Mesothelial cell of epicardium (in vitro differentiated cells): Measurements from ENCODE around the gene TBXAS1. TPM values are rescaled to one million over a fixed set of nuclear protein-coding genes. Genes with fewer than 3 reads are reported as not detected.

ENCODE experiments used
- DNase-seq, 2 experiments: peaks; one replicate each; pipeline ENCODE4 v3.0.0; 2021; ENCODE audit warnings: low spot score in 2 of 2; ENCODE audit not compliant: unreplicated experiment in 2 of 2
- H3K27ac Mint-ChIP-seq: 2 replicates; pipeline ENCODE4 v1.8.0; 2021; ENCODE audit warnings: mixed read lengths
- H3K27me3 Mint-ChIP-seq: 2 replicates; pipeline ENCODE4 v1.8.0; 2021; ENCODE audit warnings: low read depth, mixed read lengths
- H3K36me3 Mint-ChIP-seq: 2 replicates; pipeline ENCODE4 v1.8.0; 2021; ENCODE audit warnings: mixed read lengths
- H3K4me1 Mint-ChIP-seq: 2 replicates; pipeline ENCODE4 v1.8.0; 2021; ENCODE audit warnings: mixed read lengths
- H3K4me3 Mint-ChIP-seq: 2 replicates; pipeline ENCODE4 v1.8.0; 2021; ENCODE audit warnings: mild to moderate bottlenecking, moderate library complexity, mixed read lengths
- H3K9me3 Mint-ChIP-seq: 2 replicates; pipeline ENCODE4 v1.8.0; 2021; ENCODE audit warnings: mixed read lengths
- total RNA-seq: library from RNA; stranded (reverse); gene quantifications from 3 replicates; pipeline ENCODE4 v1.2.1, GENCODE V29; 2021
- TF ChIP-seq, protein P1 (sequence below): fragments of 200-600 bp; sonication (generic); IDR thresholded peaks from one replicate; pipeline ENCODE4 v1.5.0; 2021; ENCODE audit warnings: antibody characterized with exemption; ENCODE audit not compliant: unreplicated experiment

The TBXAS1 gene
- total RNA-seq, 1 donor from 2014 or later, result 3.1 TPM

GRCh38 chr7:140036224-140036962 is 207.3 kb downstream of the TBXAS1 start:
- H3K9me3 Mint-ChIP-seq, result no peaks in the 10 kb centered on the region
- no peak overlapping the region for H3K4me3 Mint-ChIP-seq
- H3K27ac Mint-ChIP-seq, result no peak overlapping the region
- H3K4me1 Mint-ChIP-seq, result no peaks in the 10 kb centered on the region
- TF ChIP-seq, protein P1, sequence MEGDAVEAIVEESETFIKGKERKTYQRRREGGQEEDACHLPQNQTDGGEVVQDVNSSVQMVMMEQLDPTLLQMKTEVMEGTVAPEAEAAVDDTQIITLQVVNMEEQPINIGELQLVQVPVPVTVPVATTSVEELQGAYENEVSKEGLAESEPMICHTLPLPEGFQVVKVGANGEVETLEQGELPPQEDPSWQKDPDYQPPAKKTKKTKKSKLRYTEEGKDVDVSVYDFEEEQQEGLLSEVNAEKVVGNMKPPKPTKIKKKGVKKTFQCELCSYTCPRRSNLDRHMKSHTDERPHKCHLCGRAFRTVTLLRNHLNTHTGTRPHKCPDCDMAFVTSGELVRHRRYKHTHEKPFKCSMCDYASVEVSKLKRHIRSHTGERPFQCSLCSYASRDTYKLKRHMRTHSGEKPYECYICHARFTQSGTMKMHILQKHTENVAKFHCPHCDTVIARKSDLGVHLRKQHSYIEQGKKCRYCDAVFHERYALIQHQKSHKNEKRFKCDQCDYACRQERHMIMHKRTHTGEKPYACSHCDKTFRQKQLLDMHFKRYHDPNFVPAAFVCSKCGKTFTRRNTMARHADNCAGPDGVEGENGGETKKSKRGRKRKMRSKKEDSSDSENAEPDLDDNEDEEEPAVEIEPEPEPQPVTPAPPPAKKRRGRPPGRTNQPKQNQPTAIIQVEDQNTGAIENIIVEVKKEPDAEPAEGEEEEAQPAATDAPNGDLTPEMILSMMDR, result no peak
- H3K36me3 Mint-ChIP-seq, result peaks cover 30% of the 10 kb centered on the region
- H3K27me3 Mint-ChIP-seq, result no peaks in the 10 kb centered on the region
- DNase-seq, result no peak

- no peaks in the 10 kb centered on the region for H3K27me3 Mint-ChIP-seq
- no peak overlapping the region for H3K27ac Mint-ChIP-seq
- TF ChIP-seq, protein P1, result no peak
- H3K9me3 Mint-ChIP-seq, result no peaks in the 10 kb centered on the region
- H3K36me3 Mint-ChIP-seq, result peaks cover 24% of the 10 kb centered on the region
- no peaks in the 10 kb centered on the region for H3K4me1 Mint-ChIP-seq
- DNase-seq, result no peak
- no peak overlapping the region for H3K4me3 Mint-ChIP-seq
These were observed 210.0 kb downstream of the TBXAS1 start for GRCh38 chr7:140039066-140039465.

DNA sequence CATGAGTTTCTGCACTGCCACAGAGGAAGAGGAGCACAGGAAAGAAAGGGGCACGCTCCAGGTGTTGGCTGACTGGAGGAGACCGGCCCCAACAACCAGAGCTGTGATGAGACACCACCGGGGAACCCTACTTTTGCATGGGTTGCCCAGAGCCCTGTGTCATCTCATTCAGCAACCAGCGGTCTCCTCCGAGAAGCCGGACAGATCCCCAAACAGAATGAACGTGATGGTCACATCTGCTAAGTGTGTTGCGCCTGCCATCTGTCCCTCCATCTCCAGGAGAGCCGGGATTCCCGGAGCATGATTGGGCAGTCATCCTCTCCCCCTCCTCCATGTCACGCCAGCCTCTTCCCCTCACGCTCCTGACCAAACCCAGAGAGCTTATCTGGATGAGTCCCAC is 210.8 kb downstream of the TBXAS1 start:
- H3K9me3 Mint-ChIP-seq, result no peaks in the 10 kb centered on the region
- no peak overlapping the region for H3K27ac Mint-ChIP-seq
- H3K4me3 Mint-ChIP-seq, result no peak overlapping the region
- no peaks in the 10 kb centered on the region for H3K4me1 Mint-ChIP-seq
- no peaks in the 10 kb centered on the region for H3K27me3 Mint-ChIP-seq
- peaks cover 29% of the 10 kb centered on the region for H3K36me3 Mint-ChIP-seq
- TF ChIP-seq, protein P1, result no peak
- DNase-seq, result no peak

GRCh38 chr7:140041659-140042385 is 212.8 kb downstream of the TBXAS1 start:
- H3K27ac Mint-ChIP-seq, result no peak overlapping the region
- TF ChIP-seq, protein P1, result no peak
- DNase-seq, result no peak
- H3K27me3 Mint-ChIP-seq, result no peaks in the 10 kb centered on the region
- H3K4me3 Mint-ChIP-seq, result no peak overlapping the region
- no peaks in the 10 kb centered on the region for H3K4me1 Mint-ChIP-seq
- H3K9me3 Mint-ChIP-seq, result no peaks in the 10 kb centered on the region
- peaks cover 29% of the 10 kb centered on the region for H3K36me3 Mint-ChIP-seq

DNA sequence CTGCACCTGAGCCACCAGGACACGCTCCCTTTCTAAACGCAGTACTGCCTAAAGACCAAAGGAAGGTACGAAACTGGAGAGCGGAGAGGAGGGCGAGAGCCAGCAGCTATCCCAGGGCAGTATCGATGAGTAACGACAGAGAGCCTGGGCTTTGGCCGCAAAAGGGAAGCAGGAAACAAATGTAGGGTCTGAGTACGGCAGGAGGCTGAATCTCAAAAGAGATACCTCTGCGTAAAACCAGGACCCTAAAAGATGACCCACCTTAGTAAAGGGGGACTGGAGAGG is 213.3 kb downstream of the TBXAS1 start:
- Mint-ChIP-seq H3K27ac (no peak overlapping the region), H3K9me3 (no peaks in the 10 kb centered on the region)
- no peak for DNase-seq

More for the DNA sequence above, 213.3 kb downstream of the TBXAS1 start:
- no peaks in the 10 kb centered on the region for H3K4me1 Mint-ChIP-seq
- TF ChIP-seq, protein P1, result no peak
- H3K36me3 Mint-ChIP-seq, result peaks cover 31% of the 10 kb centered on the region
- H3K27me3 Mint-ChIP-seq, result no peaks in the 10 kb centered on the region
- no peak overlapping the region for H3K4me3 Mint-ChIP-seq
